Glutamatergic neuron (in vitro differentiated cells): Measurements from ENCODE around the gene MAPK8IP3. TPM values are rescaled to one million over a fixed set of nuclear protein-coding genes. Genes with fewer than 3 reads are reported as not detected.

Experiments used
- DNase-seq: peaks from one replicate; pipeline ENCODE4 v3.0.0; 2022
- H3K27ac Mint-ChIP-seq: one replicate; pipeline ENCODE4 v1.8.0; 2020; ENCODE audit warnings: mild to moderate bottlenecking, mixed read lengths, inconsistent platforms; ENCODE audit not compliant: unreplicated experiment
- H3K27me3 Mint-ChIP-seq: one replicate; pipeline ENCODE4 v1.8.0; 2020; ENCODE audit warnings: mild to moderate bottlenecking, moderate library complexity, mixed read lengths, inconsistent platforms; ENCODE audit not compliant: unreplicated experiment
- H3K36me3 Mint-ChIP-seq: one replicate; pipeline ENCODE4 v1.8.0; 2020; ENCODE audit warnings: mild to moderate bottlenecking, mixed read lengths, inconsistent platforms; ENCODE audit not compliant: unreplicated experiment
- H3K4me1 Mint-ChIP-seq: one replicate; pipeline ENCODE4 v1.8.0; 2020; ENCODE audit warnings: mild to moderate bottlenecking, low read depth, mixed read lengths, inconsistent platforms; ENCODE audit not compliant: unreplicated experiment
- H3K4me3 Mint-ChIP-seq: one replicate; pipeline ENCODE4 v1.8.0; 2020; ENCODE audit warnings: mild to moderate bottlenecking, mixed read lengths, inconsistent platforms; ENCODE audit not compliant: unreplicated experiment
- H3K9me3 Mint-ChIP-seq: one replicate; pipeline ENCODE4 v1.8.0; 2020; ENCODE audit warnings: mild to moderate bottlenecking, moderate library complexity, mixed read lengths, inconsistent platforms; ENCODE audit not compliant: unreplicated experiment
- CTCF ChIP-seq: fragments of 200-600 bp; sonication (generic); IDR thresholded peaks from one replicate; pipeline ENCODE4 v1.5.0; 2021; ENCODE audit not compliant: partially characterized antibody, unreplicated experiment
- total RNA-seq: library from RNA; stranded (reverse); fragmentation: NEBNext Ultra II Directional; extraction: Animal tissue kit (Norgen Biotek cat#: 25700); gene quantifications from one replicate; pipeline ENCODE4 v1.2.1, GENCODE V29; 2021; ENCODE audit not compliant: unreplicated experiment

Gene MAPK8IP3
- total RNA-seq, 1 donor from 2014 or later = 281 TPM

- peaks cover 11% of the 10 kb centered on the region for H3K4me1 Mint-ChIP-seq
- no peak for DNase-seq
- TF ChIP-seq CTCF = no peak
- peaks cover 12% of the 10 kb centered on the region for H3K27me3 Mint-ChIP-seq
- peaks cover 8% of the 10 kb centered on the region for H3K36me3 Mint-ChIP-seq
- H3K4me3 Mint-ChIP-seq = no peak overlapping the region
- no peak overlapping the region for H3K27ac Mint-ChIP-seq
- peaks cover 6% of the 10 kb centered on the region for H3K9me3 Mint-ChIP-seq
These were observed 18.5 kb downstream of the MAPK8IP3 start for GRCh38 chr16:1724491-1724890.

GRCh38 chr16:1726661-1727502 lies 20.9 kb downstream of the MAPK8IP3 start:
- Mint-ChIP-seq H3K4me1 (peaks cover 11% of the 10 kb centered on the region), H3K36me3 (peaks cover 8% of the 10 kb centered on the region), H3K4me3 (peak overlapping the region; percentile 60), H3K27ac (peak overlapping the region; percentile 89), H3K27me3 (peaks cover 14% of the 10 kb centered on the region), H3K9me3 (peaks cover 6% of the 10 kb centered on the region)
- no peak for DNase-seq
- no peak for TF ChIP-seq CTCF

GRCh38 chr16:1727651-1728624 lies 21.9 kb downstream of the MAPK8IP3 start:
- Mint-ChIP-seq H3K27me3 (peaks cover 14% of the 10 kb centered on the region), H3K9me3 (peaks cover 6% of the 10 kb centered on the region), H3K4me1 (peaks cover 10% of the 10 kb centered on the region), H3K4me3 (no peak overlapping the region), H3K27ac (peak overlapping the region; percentile 89), H3K36me3 (peaks cover 8% of the 10 kb centered on the region)
- no peak for DNase-seq
- no peak for TF ChIP-seq CTCF

GRCh38 chr16:1729026-1729425 lies 23.0 kb downstream of the MAPK8IP3 start:
- H3K9me3 Mint-ChIP-seq = peaks cover 6% of the 10 kb centered on the region
- peaks cover 4% of the 10 kb centered on the region for H3K4me1 Mint-ChIP-seq
- H3K4me3 Mint-ChIP-seq = no peak overlapping the region
- DNase-seq = no peak
- peaks cover 8% of the 10 kb centered on the region for H3K36me3 Mint-ChIP-seq
- TF ChIP-seq CTCF = no peak
- H3K27ac Mint-ChIP-seq = no peak overlapping the region
- peaks cover 11% of the 10 kb centered on the region for H3K27me3 Mint-ChIP-seq

GRCh38 chr16:1729445-1729844 lies 23.4 kb downstream of the MAPK8IP3 start:
- H3K4me3 Mint-ChIP-seq = no peak overlapping the region
- TF ChIP-seq CTCF = no peak
- H3K9me3 Mint-ChIP-seq = peaks cover 6% of the 10 kb centered on the region
- no peak for DNase-seq
- H3K4me1 Mint-ChIP-seq = peaks cover 4% of the 10 kb centered on the region
- H3K36me3 Mint-ChIP-seq = peaks cover 8% of the 10 kb centered on the region
- H3K27ac Mint-ChIP-seq = no peak overlapping the region
- peaks cover 11% of the 10 kb centered on the region for H3K27me3 Mint-ChIP-seq
